Astrocyte (in vitro differentiated cells and primary cell): ENCODE results near the gene KCNK10.
"Not testable (repeated sequence)": the region's sequence is repeated elsewhere in the genome, so short reads cannot be mapped to it uniquely, and the experiment has no call there.

Source experiments
- CTCF ChIP-seq: IDR thresholded peaks from 2 replicates; pipeline ENCODE4 v1.5.1; 2011; ENCODE audit warnings: low read depth, mild to moderate bottlenecking, inconsistent platforms, low read length, moderate library complexity; ENCODE audit not compliant: insufficient read depth
- EZH2 ChIP-seq: IDR thresholded peaks from 2 replicates; pipeline ENCODE4 v1.6.1; 2012; ENCODE audit warnings: mild to moderate bottlenecking, low read length, inconsistent platforms; ENCODE audit not compliant: insufficient read depth

GRCh38 chr14:88261302-88261701 is 61.8 kb downstream of the KCNK10 start:
- TF ChIP-seq CTCF, EZH2: not testable (repeated sequence)
